ELR (cell line): ENCODE results near the gene PLCXD3.
"Not testable (repeated sequence)": the region's sequence is repeated elsewhere in the genome, so short reads cannot be mapped to it uniquely, and the experiment has no call there.

ENCODE experiments used
- DNase-seq: peaks from one replicate; pipeline ENCODE4 v3.0.0-alpha.2; 2015; ENCODE audit warnings: low read depth

PLCXD3 gene

DNA sequence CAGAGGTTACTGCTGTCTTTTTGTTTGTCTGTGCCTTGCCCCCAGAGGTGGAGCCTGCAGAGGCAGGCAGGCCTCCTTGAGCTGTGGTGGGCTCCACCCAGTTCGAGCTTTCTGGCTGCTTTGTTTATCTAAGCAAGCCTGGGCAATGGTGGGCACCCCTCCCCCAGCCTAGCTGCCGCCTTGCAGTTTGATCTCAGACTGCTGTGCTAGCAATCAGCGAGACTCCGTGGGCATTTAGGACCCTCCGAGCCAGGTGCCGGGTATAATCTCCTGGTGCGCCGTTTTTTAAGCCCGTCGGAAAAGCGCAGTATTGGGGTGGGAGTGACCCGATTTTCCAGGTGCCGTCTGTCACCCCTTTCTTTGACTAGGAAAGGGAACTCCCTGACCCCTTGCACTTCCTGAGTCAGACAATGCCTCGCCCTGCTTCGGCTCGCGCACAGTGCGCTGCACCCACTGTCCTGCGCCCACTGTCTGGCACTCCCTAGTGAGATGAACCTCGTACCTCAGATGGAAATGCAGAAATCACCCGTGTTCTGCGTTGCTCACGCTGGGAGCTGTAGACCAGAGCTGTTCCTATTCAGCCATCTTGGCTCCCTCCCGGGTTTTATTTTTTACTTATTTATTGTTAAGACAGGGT is 16.8 kb downstream of the PLCXD3 start:
- DNase-seq: not testable (repeated sequence)

DNA sequence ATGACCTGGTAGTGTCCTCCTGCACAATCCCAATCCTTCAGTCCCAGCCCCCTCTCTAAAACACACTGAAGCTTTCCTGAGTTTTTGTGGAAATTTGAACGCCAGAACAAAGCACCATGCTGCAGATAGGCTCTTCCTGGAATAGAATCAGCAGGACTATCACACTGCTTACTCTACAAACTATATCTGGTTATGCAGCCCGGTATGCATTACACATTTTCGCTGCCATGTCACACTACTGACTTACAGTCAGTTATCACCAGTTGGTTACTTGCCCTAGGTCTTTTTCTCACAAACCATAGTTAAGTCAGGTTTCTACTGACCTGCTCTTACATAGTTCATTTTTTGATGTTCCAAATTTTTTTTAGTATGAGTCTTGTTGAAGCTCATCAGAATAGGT is 24.9 kb downstream of the PLCXD3 start:
- no peak for DNase-seq

DNA sequence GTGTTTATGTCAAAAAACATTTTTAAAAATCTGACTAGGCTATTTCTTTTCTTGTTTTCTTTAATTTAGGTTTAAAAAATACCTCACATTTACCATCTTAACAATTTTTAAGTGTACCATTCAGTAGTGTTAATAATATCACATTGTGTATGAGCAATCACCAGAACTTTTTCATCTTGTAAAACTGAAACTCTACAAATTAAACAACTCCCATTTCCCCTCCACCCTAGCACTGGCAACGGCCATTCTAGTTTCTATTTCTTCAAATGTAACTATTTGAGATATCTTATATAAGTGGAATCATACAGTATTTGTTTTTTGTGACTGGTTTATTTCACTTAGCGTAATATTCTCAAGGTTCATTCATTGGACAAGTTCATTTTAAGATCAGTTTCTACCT is 27.7 kb downstream of the PLCXD3 start:
- no peak for DNase-seq

DNA sequence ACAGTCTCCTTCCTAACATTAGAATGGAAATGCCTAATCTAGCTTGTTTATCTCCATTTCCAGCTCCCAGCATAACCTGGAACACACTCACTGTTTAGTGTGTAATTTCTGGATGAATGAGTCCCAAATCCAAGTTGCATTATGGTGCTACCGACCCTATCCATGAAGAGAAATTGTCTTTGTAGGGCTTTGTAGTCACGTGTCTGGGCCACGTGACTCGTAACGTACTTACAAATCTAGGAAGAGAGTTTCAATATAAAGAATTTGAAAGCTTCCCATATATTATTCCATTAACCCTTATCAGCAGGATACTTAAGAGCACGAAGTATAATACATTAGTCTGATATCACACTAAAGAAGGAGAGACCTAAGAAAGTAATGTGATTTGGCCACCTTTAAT is 28.2 kb downstream of the PLCXD3 start:
- no peak for DNase-seq

DNA sequence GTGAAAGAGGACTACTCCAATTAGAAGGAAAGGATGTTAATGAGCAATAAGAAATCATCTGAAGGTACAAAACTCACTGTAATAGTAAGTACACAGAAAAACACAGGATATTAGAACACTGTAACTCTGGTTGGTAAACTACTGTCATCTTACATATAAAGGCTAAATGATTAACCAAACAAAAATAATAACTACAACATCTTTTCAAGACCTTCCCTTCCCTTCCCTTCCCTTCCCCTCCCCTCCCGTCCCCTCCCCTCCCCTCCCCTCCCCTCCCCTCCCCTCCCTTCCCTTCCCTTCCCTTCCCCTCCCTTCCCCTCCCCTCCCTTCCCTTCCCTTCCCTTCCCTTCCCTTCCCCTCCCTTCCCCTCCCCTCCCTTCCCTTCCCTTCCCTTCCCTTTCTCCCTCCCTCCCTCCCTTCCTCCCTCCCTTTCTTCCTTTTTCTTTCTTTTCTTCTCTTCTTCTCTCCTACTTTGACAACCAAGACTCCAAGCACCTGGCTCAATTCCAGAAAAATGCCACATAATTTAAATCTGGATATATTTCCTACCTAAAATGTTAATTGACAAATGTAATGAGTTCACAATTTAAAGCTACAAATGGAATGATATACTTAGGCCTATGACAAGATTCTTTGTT is 38.7 kb downstream of the PLCXD3 start:
- DNase-seq: not testable (repeated sequence)

DNA sequence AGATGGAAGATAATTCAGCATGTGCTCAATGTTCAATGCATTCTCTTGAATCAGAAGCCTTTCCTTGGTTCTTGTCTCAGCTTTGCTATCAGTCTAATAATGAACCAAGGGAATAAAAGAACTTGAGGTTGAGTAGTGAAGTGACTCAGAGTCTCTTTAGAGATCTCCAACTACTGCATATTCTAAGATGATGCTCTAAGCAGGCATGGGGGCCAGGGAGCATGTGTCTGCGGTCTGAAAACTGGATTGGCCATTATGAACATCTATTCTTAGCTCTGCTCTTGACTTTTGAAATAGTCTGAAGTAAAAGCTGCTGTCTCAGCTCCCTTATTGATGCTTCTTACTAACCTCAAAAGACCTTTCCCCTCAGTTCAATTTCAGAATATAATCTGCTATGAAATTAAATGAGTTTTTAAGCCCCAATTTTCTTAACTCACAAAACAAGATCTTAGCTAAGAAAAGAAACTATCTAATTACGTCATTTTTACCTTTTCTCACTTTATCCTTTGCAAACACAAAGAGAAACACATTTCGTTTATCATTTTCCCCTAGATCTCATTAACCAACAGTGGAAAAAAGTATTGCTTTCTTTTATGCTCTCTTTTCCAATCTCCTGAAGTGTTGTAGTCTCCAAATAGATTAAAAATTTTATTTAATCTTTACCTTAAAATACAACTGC is 44.8 kb downstream of the PLCXD3 start:
- no peak for DNase-seq

DNA sequence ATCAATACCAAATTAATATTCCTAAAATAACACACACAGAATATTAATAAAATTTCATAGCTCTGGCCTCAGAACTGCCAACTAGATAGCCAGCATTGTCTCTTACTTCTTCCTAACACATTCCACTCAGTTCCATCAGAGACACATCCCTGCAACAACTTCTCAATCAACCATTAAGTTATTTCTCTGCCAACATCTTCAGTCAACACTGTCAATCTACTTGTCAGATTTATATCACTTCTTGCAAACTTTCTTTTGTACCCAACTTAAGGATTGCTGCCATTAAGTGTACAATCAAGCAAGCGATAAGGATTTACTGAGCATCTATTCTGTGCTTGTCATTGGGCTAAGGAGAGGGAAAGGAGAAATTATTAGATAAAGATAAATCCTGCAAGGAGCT is 50.8 kb downstream of the PLCXD3 start:
- DNase-seq: no peak

DNA sequence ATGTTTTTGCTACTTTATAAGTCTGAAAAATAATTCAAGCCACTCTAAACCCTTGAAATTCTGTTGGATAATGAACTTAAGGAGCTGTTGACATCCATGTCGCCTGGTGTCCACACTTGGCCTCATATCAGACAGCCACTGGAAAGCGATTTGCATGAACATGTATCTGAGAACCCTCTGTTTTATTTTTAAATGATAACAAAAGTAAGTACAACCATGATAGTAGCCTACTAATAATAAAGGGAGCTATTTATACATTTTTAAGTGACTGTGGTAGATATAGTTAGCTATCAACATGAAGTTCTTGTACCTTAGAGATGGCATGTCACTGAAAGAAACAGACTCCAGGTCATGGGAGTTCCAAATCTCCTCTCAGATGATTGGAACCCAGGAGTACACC is 53.3 kb downstream of the PLCXD3 start:
- DNase-seq: no peak

DNA sequence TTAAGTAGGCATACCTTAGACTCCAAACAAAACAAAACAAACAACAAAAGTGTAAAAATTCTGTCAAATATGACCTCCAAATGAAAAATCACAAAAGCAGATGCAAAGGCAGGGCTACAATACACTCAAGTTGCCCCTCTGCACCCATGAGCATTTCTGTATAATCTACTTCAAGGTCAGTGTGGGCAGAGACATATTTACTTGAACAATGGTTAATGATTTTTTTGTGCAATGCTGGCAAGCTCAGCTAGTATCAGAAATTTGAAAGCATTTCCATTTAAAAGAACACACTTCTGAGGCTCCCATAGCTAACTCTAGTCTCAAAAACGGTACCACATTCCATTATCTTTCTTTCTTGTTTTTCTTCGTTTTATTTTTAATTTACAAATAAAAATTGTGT is 57.9 kb downstream of the PLCXD3 start:
- DNase-seq: no peak

DNA sequence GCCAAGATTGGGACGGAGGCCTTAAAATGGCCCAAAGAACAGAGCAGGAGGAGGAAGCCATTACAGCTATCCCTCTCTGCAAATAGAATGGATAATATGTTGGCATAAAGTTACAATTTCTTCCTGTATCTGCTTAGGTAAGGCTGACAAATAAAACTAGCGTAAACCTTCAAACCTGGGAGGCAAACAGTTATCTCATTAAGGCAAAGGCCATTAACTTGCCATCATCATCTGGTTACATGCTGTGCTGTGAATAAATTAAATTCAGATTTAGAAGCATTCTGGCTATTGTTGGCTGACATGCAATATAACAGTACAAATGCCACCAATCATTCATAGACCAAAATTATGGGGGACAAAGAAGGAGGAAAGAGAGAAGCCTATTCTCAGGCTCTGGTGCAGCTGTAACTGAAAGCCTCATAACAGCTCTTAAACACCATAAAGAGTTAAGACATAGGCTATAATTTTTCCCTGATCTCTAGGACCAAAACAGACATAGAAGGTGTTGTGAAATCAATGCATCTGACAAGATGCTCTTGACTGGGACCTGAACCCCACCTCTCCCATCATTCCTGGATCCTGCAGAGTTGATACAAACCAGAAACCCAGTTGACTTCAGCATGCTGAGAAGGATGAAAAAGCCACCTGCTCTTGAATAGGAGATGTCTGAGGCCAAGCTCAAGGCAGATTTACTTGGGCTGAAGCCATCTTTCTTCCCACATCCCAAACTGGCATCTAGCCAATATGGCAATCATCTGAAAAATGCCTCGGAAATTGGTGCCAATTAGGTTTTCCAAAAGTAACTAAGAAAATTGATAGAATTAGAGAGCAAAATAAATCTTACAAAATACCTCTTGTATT is 62.5 kb downstream of the PLCXD3 start:
- DNase-seq: no peak

DNA sequence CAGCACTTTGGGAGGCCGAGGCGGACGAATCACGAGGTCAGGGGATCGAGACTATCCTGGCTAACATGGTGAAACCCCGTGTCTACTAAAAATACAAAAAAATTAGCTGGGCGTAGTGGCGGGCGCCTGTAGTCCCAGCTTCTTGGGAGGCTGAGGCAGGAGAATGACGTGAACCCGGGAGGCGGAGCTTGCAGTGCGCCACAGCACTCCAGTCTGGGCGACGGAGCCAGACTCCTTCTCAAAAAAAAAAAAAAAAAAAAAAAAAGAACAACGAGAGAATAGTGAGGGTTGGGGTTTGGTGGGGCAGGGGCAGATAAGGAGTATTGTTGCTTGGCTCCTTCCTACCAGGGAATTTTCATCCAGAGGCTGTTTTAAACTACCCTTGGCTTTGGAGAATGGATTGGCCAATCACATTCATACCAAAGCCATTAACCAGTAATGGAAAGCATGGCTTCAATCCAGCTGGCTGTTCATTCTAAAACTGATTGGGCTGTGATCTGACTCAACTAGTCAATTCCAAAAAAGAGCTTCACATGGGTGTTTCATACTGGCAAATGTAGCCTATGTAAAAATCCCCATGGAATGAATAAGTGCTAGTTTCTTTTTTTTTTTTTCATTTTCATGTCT is 64.4 kb downstream of the PLCXD3 start:
- DNase-seq: no peak

DNA sequence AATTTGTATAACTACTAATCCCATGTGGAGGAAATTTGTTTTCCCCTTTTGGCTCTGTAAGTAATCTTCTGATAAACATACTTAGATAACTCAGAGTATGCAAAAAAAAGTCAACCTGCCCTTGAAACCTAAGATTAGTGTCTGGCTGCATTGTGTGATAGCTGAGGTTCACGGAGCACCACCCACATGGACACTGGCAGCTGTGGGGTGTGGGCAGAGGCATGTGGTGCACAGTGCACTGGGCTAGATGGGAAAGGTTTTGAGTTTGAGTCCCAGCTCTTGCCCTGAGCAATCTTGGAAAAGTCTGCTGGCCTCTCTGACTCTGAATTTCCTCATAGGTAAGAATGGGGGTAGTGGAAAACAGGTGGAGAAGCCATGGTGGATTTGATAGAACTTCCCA is 75.1 kb downstream of the PLCXD3 start:
- no peak for DNase-seq

DNA sequence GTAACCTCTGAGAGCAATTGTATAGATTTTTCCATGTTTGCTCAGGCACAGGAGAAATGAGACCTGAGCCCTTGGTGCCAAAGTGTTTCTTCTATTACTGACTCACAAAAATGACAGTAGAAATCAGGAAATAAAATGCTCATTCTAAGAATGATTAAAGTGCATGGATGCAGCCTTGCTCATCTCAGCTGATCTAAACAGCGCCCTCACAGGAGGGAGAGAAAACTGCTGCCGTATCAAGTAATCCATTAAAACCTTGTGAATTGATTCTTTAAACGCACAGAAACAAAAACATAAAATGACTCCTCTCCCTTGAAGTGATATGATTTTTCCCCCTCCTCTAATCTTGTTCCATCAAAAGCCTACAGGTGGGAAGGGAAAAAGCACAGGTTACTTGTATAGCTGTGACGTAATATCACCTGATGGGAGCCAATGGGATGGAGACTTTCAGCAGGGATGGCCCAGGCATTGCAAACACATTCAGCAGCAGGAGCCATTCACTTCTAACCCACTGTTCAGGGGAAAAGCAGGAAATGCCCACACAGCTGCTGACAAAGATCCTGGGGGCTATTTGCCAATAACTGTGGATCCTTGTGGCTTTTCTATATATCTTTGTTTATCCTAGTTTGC is 76.7 kb downstream of the PLCXD3 start:
- DNase-seq: peak; percentile 33

DNA sequence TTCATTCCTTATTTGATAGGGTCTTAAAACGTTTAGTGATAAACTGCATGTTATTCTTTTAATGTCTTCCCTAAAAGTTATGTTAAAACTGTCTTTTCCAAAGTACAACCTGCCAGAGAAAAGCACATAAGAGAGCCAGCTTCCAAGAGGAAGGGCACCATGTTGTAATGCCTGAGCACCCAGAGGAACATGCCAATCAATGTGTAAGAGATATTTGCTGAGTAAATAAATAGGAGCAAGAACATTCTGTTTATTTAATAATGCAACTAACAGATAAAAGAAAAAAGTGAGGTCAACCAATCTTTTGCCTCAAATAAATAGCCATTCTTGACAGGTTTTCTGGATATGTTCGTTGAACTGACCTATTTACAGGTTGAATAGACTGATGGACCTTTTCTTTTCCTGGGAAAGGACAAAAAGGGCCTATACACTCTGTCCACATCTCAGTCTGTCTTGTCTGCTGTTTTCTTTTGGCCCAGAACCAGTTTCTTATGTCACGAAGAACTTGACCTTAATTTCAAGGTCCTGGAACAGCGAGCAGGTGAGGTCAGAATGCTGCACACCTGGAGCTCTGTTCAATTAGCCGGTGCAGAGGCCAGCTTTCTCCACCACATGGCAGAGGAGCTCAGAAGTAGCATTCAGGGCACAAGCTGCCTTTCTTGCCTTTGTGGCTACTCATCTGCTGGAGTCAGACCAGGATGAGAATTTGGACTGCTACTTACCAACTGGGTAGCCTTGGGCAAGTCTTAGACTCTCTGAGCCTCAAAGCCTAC is 77.7 kb downstream of the PLCXD3 start:
- DNase-seq: no peak

DNA sequence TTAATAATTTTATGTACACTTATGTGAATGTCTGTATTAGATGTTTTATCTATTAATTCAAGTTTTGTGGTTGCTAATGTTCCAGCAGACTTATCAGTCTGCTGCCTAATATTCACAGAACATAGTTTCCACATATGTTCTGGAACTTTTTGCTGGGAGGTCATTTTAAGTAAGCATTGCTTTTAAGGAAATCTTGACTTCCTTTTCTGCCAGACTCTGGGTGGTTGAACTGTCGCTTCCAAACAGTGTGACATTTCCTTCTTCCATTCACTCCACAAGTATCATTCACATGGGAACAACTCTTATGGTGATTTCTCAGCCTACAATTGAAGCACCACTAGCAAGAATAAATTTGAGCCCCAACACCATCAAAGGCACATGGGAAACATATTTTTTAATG is 82.9 kb downstream of the PLCXD3 start:
- DNase-seq: no peak

DNA sequence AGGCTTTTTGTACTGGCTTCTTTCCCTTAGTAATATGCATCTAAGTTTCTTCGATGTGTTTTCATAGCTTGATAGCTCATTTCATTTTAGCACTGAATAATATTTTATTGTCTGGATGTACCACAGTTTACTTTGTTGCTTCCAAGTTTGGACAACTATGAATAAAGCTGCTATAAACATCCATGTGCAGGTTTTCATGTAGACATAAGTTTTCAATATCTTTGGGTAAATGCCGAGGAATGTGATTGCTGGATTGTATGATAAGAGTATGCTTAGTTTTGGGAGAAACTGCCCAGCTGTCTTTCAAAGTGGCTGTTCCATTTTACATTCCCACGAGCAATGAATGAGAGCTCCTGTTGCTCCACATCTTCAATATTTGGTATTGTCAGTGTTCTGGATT is 84.7 kb downstream of the PLCXD3 start:
- no peak for DNase-seq

DNA sequence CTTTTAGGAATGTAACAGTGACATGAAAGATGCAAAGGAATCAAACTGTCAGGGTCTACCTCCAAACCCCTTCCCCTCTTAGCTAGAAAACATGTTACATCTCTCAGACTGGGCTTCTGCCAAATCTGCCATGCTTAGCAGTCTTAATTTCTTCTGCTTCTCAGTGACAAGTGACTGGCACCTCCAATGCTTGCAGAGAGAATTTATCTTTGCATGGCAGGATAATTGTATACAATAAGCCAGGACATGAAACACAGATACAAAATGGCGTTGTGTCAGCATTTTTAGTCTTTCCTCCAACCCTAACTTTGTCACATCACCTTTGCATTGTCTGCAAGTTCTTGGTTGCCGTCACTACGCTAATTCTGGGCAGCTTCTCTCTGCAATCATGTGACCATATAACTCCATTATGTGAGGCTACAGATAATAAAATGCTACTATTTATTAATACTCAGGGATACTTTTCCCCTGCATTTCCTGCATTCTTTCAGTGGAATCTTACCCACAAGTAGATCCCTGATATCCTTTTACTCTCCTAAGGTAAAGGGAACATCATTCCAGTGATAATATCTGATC is 89.8 kb downstream of the PLCXD3 start:
- no peak for DNase-seq

DNA sequence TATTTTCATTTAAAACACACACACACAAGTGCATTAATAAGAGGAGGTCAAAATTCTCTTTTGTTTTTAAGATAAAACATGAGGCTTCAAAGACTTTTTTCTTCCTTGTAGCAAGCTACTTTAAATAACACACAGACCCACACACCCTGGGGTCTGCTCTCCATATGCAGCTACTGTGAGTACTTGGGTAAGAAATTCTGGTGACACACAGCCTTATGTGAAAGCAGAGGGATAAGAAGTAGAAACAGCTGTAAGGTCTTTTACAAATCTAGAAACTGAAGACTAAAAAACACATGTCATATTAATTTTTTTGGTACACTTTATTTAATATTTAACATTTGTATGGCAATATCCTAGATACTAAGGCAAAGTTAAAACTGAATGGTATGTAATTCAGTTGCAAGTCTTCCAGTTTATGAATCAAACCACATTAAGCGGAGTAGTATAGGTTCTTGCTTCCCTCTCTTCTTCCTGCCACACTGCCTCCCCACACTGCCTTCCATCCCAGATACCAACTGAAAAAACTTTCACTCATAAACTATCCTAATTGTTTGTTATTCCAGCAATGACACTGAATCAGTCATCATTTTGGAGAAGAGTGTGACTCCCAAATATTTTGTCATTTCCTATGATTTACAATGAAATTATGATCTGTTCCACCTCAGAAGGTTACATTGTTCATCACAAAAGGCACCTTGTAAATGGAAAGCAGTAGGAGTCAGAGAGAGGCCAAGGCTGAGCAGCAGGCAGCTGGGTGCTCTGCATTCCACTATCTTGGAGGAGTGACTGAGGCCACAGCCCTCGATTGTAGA is 92.0 kb downstream of the PLCXD3 start:
- DNase-seq: peak; percentile 59

DNA sequence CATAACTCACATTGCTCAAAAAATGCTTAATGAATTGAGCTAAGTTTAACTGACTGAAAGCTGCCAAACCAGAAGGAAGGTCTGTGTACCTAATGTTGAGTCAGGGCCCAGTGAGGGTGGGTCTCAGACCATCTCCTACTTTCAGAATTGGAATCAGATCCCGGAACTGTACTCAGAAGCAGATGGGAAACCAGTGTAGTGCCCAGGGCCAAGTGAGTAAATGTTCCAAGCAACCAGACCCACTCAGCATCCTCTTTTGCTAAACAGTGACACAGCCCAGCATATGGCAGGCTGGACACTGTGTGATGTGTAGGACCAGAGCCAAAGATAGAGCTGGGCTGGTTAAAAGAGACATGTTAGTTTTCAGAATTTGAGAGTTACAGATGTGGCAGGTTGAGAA is 94.1 kb downstream of the PLCXD3 start:
- no peak for DNase-seq

DNA sequence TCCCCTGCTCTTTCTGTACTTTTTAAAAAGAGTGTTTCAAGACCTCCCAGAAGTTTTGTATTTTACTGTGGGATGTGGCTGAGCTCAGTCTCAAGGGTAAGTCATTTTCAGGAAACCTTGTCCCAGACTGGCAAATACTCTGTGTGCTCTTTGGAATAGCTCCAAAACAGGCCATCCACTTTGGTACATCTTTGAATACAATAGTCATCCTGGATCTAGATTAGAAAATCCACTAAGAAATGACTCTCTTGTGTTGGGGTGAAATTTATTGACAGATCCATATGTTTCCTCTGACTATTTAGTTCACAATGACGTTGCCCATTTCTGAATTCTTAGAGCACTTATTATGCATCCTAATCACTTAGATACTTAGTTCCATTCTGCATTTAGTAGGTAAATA is 95.2 kb downstream of the PLCXD3 start:
- peak; percentile 24 for DNase-seq
